ENCODE measurements around the gene DUSP8. TPM values are rescaled to one million over a fixed set of nuclear protein-coding genes. Genes with fewer than 3 reads are reported as not detected.

DUSP8 gene, protein sequence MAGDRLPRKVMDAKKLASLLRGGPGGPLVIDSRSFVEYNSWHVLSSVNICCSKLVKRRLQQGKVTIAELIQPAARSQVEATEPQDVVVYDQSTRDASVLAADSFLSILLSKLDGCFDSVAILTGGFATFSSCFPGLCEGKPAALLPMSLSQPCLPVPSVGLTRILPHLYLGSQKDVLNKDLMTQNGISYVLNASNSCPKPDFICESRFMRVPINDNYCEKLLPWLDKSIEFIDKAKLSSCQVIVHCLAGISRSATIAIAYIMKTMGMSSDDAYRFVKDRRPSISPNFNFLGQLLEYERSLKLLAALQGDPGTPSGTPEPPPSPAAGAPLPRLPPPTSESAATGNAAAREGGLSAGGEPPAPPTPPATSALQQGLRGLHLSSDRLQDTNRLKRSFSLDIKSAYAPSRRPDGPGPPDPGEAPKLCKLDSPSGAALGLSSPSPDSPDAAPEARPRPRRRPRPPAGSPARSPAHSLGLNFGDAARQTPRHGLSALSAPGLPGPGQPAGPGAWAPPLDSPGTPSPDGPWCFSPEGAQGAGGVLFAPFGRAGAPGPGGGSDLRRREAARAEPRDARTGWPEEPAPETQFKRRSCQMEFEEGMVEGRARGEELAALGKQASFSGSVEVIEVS
- 4.3 and 5.2 TPM in 2 replicates for total RNA-seq
- total RNA-seq (2013), result 0.51 TPM
- polyA plus RNA-seq, result 7.2 and 24.0 TPM in 2 replicates
- 6.4 and 13.5 TPM in 2 replicates for polyA minus RNA-seq

DNA sequence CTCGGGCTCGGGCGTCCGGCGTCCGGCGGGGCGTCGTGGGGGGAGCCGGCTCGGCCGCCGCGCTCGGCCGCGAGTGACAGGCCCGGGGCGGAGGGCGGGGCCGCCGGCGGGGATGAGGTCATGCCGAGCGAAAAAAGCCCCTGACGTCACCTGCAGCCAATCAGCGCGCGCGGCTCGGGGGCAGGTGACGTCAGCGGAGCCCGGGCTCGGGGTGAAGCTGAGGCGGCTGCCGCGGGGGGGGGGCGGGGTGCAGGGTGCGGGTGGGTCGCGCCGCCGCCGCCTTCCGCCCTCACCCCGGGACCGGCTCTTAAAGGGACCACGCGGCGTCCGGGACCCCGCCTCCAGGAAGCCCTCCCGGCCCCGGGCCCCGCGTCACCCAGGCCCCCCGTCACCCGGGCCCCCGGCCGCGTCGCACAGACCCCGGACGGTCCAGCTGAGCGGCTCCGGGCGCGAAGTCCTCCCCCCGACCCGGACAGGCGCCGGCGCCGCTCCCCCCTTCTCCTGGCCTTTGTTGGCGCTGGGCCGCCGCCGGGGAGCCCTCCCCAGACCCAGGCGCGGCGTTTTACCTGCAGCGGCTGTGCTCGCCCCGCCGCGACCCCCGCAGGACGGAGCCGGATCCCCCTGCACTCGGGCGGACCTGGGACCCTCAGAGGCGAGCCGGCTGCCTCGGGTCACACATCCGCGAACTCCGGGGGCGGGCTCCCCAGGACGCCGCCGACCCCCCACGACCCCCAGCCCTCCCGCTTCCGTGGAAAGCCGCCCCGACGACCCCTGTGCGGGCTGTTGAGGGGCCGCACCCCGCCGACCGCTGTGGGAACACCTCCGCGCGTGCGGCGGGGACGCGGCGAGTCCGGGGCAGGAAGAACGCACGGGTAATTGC, at the start of gene DUSP8:
Gene DUSP8 (minus strand): TSS at position 75 of the 880 bp plus-strand sequence. CDS start 6,445 bp downstream, outside the sequence.
- H3K27ac ChIP-seq (ENCODE audit: low read length in 2 of 2), result peak within 1 kb of the TSS; percentile 85
- peak within 1 kb of the TSS in 4 of 5 experiments; percentile 40 to 75 (median 64) for H3K4me3 ChIP-seq (ENCODE audit: control extremely low read depth in 1 of 5, extremely low read depth in 1 of 5, insufficient read depth in 1 of 5, low read depth in 2 of 5, low read length in 4 of 5)

More for the DNA sequence above, at the start of gene DUSP8:
- peak within 1 kb of the TSS; percentile 70 for H3K27ac Mint-ChIP-seq
- Histone ChIP-seq H3K27me3 (replicated peaks in 1 of 4; ENCODE audit: control extremely low read depth in 1 of 4, control insufficient read depth in 3 of 4, insufficient read depth in 4 of 4, low read length in 3 of 4) (peaks cover 0 to 32% (median 9%) of the 10 kb centered on the region in 4 experiments), H3K79me2 (ENCODE audit: control insufficient read depth, insufficient read depth, low read length) (no peaks in the 10 kb centered on the region), H3K9me3 (ENCODE audit: control extremely low read depth in 1 of 3, control insufficient read depth in 2 of 3, insufficient read depth in 1 of 3, low read length in 2 of 3) (peaks cover 0 to 2% (median 0%) of the 10 kb centered on the region in 3 donors), H3K4me1 (ENCODE audit: control insufficient read depth in 2 of 2, insufficient read depth in 2 of 2, low read length in 2 of 2) (peaks cover 31 to 33% of the 10 kb centered on the region in 2 donors), H3K9ac (ENCODE audit: low read length) (peak within 1 kb of the TSS; percentile 86), H3K36me3 (replicated peaks in 1 of 2; ENCODE audit: control extremely low read depth in 1 of 2, control insufficient read depth in 1 of 2, extremely low read depth in 1 of 2, insufficient read depth in 2 of 2, low read length in 1 of 2) (no peaks in the 10 kb centered on the region), H2AFZ (ENCODE audit: insufficient read depth, low read depth, low read length, poor library complexity, severe bottlenecking) (peak within 1 kb of the TSS; percentile 19), H4K20me1 (ENCODE audit: control insufficient read depth, insufficient read depth, low read length, poor library complexity, severe bottlenecking) (no peaks in the 10 kb centered on the region), H3K4me2 (replicated peaks; ENCODE audit: low read depth, low read length, poor library complexity, severe bottlenecking) (peak within 1 kb of the TSS; percentile 96)
- no peaks in the 10 kb centered on the region for H3K9me3 Mint-ChIP-seq (ENCODE audit: insufficient read depth)
- intact Hi-C loops (cut with micrococcal nuclease), result loop anchor here (5.0 kb wide), 2 partner anchors 120 to 310 kb away; no protein-coding TSS in a partner anchor
- ATAC-seq (ENCODE audit: low read depth) (peak; percentile 48), DNase-seq (peak; percentile 97)
- 1% methylated on average over 120 of the region's 124 CpGs for WGBS (ENCODE audit: insufficient coverage)
- H3K27me3 Mint-ChIP-seq, result peaks cover 10% of the 10 kb centered on the region
- peaks cover 20% of the 10 kb centered on the region for H3K4me1 Mint-ChIP-seq
- ChIA-PET CTCF (interaction anchor here (1.2 to 3.0 kb wide), 6 partner anchors 19 to 370 kb away, joined by 4 to 60 read pairs (median 14); no protein-coding TSS in a partner anchor), POLR2A (interaction anchor here (0.8 to 2.0 kb wide), 2 partner anchors 17 to 25 kb away, joined by 4 to 9 read pairs; no protein-coding TSS in a partner anchor)
- peak; percentile 56 for TF ChIP-seq EZH2 (IDR thresholded peaks at IDR 0.05; ENCODE audit: borderline replicate concordance, insufficient read depth, low read depth, low read length, poor library complexity, severe bottlenecking)
- TF ChIP-seq, protein P1, sequence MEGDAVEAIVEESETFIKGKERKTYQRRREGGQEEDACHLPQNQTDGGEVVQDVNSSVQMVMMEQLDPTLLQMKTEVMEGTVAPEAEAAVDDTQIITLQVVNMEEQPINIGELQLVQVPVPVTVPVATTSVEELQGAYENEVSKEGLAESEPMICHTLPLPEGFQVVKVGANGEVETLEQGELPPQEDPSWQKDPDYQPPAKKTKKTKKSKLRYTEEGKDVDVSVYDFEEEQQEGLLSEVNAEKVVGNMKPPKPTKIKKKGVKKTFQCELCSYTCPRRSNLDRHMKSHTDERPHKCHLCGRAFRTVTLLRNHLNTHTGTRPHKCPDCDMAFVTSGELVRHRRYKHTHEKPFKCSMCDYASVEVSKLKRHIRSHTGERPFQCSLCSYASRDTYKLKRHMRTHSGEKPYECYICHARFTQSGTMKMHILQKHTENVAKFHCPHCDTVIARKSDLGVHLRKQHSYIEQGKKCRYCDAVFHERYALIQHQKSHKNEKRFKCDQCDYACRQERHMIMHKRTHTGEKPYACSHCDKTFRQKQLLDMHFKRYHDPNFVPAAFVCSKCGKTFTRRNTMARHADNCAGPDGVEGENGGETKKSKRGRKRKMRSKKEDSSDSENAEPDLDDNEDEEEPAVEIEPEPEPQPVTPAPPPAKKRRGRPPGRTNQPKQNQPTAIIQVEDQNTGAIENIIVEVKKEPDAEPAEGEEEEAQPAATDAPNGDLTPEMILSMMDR (IDR thresholded peaks at IDR 0.05), result no peak
- peak within 1 kb of the TSS; percentile 84 for H3K4me3 Mint-ChIP-seq

All from B cell (primary cell).